Thyroid gland (tissue), 4 donors: ENCODE results near the gene CDX1.

ENCODE experiments used
- CTCF ChIP-seq, 6 experiments: fragments of 200-600 bp in 3 of 6; fragments of 450-650 bp in 3 of 6; sonication (generic) in 3 of 6; IDR thresholded peaks; one replicate each; pipeline ENCODE4 v1.5.1; 2016 to 2019; ENCODE audit warnings: antibody characterized with exemption in 6 of 6, mild to moderate bottlenecking in 2 of 6, inconsistent platforms in 1 of 6, moderate library complexity in 1 of 6
- POLR2A ChIP-seq, 2 donors: fragments of 450-650 bp; IDR thresholded peaks; one replicate each; pipeline ENCODE4 v1.6.1; 2017; ENCODE audit warnings: antibody characterized with exemption in 2 of 2, mild to moderate bottlenecking in 2 of 2, moderate library complexity in 1 of 2

- TF ChIP-seq CTCF (IDR thresholded peaks at IDR 0.05) (no peak), POLR2A (IDR thresholded peaks at IDR 0.05) (no peak)
These were observed 7.5 kb upstream of the CDX1 start for GRCh38 chr5:150159031-150159430.
